Measurements from ENCODE around the gene STAU1.

The STAU1 gene

GRCh38 chr20:49187851-49188641 lies at the start of gene STAU1:
Gene STAU1 (minus strand): TSS chr20:49188334. CDS start chr20:49166201, 22,133 bp downstream.
- peak; percentile 98 for DNase-seq

DNA sequence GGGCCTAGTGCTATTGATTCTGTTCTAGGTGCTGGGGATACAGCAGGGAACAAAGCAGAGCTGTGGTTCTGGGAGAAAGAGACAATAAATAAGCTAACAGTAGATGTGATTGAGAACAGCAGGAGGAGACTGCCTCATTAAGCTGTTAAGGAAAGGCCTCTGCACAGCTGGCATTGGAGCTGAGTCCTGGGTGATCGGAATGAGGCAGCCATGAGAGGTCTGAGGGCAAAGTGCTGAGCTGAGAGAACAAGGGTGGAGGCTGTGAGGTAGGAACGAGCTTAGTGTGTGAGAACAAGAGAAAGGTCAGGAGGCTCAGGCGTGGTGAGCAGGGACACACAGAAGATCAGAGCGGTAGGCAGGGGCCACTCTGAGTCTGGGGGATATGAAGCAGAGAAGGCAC lies 49.4 kb upstream of the STAU1 start:
- DNase-seq: no peak

GRCh38 chr20:49236301-49236700 lies 48.2 kb upstream of the STAU1 start:
- no peak for DNase-seq

DNA sequence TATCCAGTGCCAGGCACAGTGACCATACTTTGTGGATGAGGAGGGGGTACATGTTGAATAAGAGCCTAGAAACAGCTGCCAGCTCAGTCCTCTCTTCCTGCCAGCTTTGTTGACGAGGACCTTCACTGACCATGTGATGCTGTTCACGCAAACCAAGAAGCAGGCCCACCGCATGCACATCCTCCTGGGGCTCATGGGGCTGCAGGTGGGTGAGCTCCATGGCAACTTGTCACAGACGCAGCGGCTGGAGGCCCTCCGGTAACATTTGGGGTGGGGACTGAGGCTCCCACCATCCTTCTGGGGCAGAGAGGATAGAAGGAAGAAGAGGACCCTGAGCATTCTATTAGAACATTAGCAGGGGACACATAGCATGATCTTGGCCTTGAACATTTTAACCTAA lies 46.7 kb upstream of the STAU1 start:
- no peak for DNase-seq

- DNase-seq: no peak
These were observed 45.1 kb upstream of the STAU1 start for GRCh38 chr20:49233226-49233625.

DNA sequence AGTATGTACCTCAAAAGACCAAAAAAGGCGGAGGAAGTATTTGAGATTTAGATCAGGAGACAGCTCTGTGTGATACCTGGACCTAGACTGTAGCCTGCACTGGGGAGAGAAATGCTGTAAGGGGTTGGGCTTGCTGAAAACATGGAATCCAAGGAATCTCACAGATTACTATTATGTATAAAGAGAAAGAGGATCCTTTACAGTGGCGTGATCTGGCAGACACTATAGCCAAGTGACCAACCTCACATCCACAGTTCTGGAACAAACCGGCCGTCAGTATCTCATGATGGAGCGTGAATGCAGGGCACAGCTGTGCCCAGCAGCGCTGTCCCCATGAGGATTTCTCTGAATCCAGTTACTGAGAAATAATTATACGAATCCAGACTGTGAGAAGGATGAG lies 43.3 kb upstream of the STAU1 start:
- no peak for DNase-seq

DNA sequence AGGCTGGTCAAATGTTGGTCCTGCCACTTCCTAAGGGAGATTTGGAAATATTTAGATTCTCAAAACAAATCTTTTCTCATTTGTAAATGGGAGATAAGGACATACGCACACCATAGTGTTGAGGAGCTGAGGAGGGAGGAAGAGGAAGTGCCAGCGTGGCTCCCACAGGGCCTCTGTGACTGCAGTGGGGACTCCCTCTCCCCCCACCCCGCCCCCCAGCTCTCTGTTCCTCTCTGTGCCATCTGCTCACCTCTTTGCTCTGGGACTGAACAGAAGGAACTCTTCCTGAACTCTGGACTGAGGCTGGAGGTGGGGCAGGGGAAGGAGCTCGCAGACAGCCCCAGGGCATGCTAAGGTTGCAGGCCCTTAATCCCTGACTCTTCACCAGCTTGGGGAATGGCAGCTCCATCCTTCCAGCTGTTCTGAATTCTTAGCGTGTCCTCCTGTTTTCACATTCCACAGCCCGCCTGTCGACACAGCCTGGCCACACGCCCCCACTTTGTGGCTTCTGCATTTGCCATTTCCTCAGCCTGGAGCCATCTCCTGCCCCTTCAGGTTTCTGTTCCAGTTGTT lies 42.5 kb upstream of the STAU1 start:
- DNase-seq: peak; percentile 97

- DNase-seq: peak; percentile 34
These were observed 41.9 kb upstream of the STAU1 start for GRCh38 chr20:49230021-49230420.

GRCh38 chr20:49229381-49229780 lies 41.2 kb upstream of the STAU1 start:
- DNase-seq: no peak

DNA sequence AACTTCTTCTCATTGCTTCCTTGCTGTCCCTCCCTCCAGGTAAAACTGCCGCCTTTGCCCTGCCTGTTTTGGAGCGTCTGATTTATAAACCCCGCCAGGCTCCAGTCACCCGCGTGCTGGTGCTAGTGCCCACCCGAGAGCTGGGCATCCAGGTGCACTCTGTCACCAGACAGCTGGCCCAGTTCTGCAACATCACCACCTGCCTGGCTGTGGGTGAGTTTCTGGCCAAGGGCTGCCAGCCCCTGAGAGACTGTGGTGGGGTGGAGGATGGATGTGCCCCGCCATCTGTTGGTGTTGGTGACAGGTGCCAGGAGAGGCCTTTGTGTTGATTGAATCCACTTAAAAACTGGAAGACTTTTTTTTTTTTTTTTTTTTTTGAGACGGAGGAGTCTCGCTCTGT lies 40.5 kb upstream of the STAU1 start:
- DNase-seq: peak; percentile 54

- no peak for DNase-seq
These were observed 37.8 kb upstream of the STAU1 start for GRCh38 chr20:49225896-49226295.

DNA sequence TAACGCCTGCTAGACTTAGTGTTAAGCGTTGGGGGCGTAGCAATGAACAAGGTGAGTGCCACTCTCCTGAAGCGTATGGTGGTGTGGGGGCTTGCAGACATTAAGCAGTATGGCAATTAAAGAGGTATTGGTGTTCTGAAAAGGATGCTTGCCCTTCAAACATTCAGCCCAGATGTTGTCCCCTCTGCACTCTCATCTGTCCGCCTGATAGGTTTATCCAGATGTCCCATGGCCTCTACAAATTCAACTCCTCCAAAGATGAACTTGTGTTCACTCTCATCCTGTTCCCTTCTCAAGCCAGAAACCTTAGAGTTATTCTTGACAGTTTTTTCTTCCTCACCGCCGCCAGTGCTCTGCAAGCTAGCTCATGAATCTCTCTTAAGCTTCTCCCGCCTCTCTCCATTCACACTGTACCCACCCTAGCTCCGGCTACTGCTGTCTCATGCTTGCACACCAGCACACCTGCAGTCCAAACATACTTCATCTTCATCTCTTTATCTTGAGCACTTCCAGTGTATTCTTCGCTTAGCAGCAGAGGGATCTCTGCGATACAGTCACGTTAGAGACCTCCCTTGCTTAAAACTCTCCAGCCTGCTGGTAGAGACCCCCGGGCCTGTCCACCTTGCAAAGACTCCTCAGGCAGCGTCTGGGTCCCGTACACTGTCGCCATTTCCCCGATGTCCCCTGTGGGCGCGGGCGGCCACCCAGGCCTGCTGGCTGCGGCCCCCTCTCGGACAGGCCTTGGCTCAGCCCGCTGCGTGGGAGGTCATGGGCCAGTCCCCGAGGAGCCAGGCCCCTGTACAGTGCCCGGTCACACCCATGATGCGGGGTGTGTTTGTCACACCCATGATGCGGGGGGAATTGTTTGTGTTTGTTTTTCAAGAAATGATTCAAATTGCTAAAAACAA lies 32.0 kb upstream of the STAU1 start:
- DNase-seq: no peak

DNA sequence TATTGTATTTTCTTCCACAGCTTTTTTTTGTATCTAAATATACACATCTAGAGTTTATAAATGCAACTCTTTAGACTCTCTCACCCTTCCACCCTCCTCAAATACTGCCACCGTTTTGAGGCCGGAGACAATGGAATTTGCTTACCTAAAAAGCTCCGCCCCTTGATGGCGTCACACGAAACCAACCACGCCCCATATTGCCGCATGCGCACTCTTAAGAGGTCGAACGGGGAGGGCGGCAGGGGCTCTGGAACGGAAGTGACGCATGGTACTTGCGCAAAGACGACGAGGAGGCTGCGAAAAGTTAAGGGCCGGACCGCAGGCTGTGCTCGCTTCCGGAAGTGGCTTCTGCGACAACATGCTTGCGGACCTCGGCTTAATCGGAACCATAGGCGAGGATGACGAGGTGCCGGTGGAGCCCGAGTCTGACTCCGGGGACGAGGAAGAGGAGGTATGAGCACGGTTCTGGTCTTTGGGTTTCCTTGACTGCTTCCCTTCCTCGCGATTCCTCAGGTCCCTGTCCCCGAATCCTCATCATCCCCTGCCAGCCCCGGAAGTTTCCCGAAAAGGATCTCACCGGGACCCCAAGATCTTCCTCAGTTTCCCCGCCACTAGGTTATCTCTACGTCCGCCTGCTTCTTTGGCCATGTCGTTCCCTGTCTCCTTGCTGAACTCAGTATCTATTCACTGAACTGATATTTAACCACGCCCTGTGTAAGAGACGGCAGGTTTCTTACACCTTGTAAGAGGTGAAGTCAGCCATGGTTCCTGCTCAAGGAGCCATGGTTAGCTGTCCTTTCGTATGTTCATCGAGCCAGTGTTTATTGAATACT lies 31.2 kb upstream of the STAU1 start, which contains the start of gene DDX27:
TSS of gene DDX27 (plus strand) at position 326 of the 833 bp plus-strand sequence. CDS start at position 359, 33 bp downstream.
- DNase-seq: peak; percentile 99

DNA sequence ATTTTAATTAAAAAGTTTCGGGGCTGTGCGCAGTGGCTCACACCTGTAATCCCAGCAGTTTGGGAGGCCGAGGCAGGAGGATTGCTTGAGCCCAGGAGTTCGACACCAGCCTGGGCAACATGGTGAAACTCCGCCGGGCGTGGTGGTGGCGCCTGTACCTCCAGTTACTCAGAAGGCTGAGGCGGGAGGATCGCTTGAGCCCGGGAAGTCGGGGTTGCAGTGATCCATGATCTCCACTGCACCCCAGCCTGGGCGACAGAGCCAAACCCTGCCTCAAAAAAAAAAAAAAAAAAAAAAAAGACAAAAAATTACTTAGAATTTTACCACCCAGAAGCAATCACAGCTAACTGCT lies 30.6 kb upstream of the STAU1 start:
- DNase-seq: peak; percentile 35

GRCh38 chr20:49216991-49217578 lies 29.0 kb upstream of the STAU1 start:
- peak; percentile 96 for DNase-seq

DNA sequence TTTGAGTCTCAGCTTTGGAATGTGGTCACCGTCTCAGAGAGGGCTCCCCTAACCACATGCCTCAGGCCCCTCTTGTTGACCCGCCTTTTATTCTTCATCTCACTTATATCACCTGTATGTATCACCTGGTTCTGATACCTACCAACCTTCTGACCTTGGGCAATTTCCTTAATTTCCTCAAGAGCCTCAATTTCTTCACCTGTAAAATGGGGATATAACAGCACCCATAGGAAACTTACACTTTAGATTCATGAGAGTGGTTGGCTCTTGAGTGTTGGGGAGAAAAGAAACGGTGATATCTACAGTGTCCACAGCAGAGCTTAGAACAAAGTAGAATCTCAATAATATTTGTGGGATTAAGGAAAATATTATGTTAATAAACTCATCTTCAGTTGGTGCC lies 27.1 kb upstream of the STAU1 start:
- DNase-seq: no peak

- no peak for DNase-seq
These were observed 26.4 kb upstream of the STAU1 start for GRCh38 chr20:49214571-49214970.

DNA sequence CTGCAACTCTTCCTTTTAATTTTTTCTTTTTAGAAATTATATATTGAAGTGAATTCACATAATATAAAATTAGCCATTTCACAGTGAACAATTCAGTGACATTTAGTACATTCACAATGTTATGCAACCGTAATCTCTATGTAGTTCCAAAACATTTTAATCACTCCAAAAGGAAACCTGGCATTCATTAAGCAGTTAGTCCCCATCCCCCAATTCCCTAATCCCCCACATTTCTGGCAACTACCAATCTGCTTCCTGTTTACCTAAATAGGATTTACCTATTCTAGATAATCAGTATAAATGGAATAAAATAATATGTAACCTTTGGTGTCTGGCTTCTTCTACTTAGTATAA lies 22.6 kb upstream of the STAU1 start:
- peak; percentile 40 for DNase-seq

GRCh38 chr20:49210101-49210756 lies 22.1 kb upstream of the STAU1 start:
- DNase-seq: no peak

- DNase-seq: peak; percentile 29
These were observed 18.9 kb upstream of the STAU1 start for GRCh38 chr20:49207076-49207475.

DNA sequence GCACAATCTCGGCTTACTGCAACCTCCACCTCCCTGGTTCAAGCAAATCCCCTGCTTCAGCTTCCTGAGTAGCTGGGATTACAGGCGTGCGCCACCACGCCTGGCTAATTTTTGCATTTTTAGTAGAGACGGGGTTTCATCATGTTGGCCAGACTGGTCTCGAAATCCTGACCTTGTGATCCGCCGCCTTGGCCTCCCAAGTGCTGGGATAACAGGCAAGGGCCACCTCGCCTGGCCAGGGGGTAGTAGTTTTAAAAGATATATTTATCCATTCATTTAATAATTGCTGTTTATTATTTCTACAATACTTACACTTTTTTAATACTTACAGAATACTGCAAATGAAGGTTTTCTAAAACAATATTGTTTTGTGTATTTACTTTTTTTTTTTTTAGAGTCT lies 15.6 kb upstream of the STAU1 start:
- no peak for DNase-seq

GRCh38 chr20:49203011-49203410 lies 14.9 kb upstream of the STAU1 start:
- DNase-seq: no peak

All from NCI-H82 (cell line).